Cerebellar nuclear complex (tissue), 1 donor: ENCODE data around the gene TYRO3.
"Not testable (repeated sequence)": the region's sequence is repeated elsewhere in the genome, so short reads cannot be mapped to it uniquely, and the experiment has no call there.

ENCODE experiments used
- DNase-seq, 2 experiments: peaks; one replicate each; lab custom pipeline; 2025; lab: John Stamatoyannopoulos, UW

Gene TYRO3

DNA sequence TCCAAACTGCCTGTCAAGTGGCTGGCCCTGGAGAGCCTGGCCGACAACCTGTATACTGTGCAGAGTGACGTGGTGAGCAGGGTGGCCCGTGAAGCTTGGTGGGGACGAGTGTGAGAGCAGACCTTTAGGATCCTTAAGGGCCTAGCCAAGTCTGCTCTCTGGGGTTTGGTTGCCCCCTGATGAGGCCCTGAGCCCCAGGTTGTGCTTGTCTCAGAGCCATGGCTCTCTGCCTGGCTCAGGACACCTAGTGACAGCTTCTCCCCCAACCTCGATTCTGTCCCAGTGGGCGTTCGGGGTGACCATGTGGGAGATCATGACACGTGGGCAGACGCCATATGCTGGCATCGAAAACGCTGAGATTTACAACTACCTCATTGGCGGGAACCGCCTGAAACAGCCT lies 14.4 kb downstream of the TYRO3 start:
- no peak for DNase-seq

- no peak for DNase-seq
These were observed 15.1 kb downstream of the TYRO3 start for GRCh38 chr15:41574158-41574557.

DNA sequence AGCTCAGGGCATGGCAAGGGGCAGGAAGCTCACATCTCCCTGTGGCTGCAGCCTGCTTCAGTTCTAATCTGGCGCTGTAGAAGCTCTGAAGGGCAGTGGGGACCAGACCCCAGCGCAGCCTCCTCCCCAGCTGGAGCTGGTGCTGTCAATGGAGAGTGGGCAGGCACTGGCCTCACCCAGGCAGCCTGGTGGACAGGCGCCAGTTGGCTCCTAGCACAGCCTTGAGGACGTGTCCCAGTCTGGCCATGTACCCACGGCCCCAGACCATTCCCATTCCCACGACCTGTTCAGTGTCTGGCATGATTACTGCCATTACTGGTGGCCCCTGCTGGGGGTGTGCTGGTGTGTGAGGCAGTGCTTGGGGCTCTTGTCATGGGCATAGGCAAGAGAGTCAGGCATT lies 16.3 kb downstream of the TYRO3 start:
- no peak for DNase-seq

DNA sequence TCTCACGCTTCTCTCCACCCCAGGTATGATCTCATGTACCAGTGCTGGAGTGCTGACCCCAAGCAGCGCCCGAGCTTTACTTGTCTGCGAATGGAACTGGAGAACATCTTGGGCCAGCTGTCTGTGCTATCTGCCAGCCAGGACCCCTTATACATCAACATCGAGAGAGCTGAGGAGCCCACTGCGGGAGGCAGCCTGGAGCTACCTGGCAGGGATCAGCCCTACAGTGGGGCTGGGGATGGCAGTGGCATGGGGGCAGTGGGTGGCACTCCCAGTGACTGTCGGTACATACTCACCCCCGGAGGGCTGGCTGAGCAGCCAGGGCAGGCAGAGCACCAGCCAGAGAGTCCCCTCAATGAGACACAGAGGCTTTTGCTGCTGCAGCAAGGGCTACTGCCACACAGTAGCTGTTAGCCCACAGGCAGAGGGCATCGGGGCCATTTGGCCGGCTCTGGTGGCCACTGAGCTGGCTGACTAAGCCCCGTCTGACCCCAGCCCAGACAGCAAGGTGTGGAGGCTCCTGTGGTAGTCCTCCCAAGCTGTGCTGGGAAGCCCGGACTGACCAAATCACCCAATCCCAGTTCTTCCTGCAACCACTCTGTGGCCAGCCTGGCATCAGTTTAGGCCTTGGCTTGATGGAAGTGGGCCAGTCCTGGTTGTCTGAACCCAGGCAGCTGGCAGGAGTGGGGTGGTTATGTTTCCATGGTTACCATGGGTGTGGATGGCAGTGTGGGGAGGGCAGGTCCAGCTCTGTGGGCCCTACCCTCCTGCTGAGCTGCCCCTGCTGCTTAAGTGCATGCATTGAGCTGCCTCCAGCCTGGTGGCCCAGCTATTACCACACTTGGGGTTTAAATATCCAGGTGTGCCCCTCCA lies 19.1 kb downstream of the TYRO3 start:
- DNase-seq = no peak

DNA sequence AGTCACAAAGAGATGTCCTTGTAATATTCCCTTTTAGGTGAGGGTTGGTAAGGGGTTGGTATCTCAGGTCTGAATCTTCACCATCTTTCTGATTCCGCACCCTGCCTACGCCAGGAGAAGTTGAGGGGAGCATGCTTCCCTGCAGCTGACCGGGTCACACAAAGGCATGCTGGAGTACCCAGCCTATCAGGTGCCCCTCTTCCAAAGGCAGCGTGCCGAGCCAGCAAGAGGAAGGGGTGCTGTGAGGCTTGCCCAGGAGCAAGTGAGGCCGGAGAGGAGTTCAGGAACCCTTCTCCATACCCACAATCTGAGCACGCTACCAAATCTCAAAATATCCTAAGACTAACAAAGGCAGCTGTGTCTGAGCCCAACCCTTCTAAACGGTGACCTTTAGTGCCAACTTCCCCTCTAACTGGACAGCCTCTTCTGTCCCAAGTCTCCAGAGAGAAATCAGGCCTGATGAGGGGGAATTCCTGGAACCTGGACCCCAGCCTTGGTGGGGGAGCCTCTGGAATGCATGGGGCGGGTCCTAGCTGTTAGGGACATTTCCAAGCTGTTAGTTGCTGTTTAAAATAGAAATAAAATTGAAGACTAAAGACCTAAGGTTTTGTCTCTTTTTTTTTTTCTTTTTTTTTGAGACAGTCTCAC lies 19.8 kb downstream of the TYRO3 start:
- no peak for DNase-seq

DNA sequence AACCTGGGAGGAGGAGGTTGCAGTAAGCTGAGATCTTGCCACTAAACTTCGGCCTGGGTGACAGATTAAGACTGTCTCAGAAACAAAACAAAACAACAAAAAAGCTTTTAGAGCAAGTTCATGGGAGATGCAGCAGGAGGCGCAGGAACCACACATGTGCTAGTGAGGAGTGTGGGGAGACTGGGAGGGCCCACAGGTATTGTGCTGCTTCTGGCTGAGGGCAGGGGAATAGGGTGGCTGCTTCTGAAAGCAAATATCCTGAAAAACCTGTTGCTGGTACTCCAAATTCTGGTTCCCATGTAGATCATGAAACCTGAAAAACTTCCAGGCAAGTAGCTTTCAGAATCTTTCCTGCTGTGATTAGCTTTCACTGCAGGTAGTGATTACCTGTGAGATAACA lies 22.1 kb downstream of the TYRO3 start:
- DNase-seq = no peak

DNA sequence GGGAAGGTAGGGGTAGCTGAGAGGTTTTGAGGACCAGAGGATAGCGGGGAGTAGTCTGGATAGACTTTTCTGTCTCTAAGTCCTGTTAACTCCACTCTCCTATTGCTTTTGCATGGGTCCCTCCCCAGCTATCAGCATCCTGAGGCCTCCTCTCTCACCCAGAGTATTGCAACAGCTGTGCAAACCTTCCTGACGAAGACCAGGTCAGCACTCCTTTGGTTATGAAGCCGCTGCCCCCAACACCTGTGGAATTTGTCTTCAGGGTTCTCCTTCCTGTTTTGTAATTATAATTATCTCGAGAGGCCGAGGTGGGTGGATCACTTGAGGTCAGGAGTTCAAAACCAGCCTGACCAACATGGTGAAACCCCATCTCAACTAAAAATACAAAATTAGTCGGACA lies 24.8 kb downstream of the TYRO3 start:
- DNase-seq = no peak

- DNase-seq = no peak
These were observed 25.7 kb downstream of the TYRO3 start for GRCh38 chr15:41584636-41585126.

DNA sequence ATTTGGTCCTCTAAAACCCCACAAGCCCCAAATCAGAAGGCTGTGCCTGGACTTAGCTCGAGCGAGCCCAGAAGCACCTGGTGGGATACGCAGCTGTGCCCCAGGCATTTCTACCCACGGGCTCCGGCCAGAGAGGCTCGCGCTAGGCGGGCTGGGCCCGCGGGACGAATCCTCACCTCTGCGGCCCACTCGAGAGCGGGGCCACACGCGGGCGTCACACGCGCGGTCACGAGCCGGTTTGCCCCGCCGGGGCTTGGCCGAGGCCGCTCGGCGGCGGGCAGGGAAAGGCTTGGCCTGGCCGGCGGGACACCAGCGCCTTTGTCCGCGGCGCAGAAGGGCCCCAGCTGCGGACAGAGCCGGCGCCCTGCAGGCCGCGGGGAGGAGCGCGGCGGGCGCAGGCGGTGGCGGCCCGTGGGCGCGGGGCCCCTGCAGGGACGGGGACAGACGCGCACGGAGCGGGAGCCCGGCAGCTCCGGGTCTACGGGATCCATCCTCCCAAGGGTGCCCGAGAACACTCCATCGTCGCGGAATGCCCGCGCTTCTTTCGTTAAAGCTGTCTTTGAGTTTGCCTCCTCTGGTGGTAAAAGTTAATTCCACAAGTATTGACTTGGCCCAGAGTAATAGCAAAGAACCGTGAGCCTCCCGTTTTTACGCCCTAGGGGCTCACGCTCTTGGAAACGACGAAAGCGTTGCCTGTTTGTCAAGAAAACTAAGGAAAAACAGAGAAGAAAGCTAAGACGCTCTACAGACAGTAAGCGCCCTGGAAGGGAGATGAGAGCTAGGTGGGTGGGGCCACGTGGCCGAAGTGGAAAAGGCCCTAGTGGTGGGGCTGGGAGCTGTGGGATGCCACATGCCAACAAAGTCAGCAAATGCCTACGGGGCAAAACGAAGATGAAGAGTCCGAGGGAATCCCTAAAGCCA lies 26.4 kb downstream of the TYRO3 start:
- DNase-seq = no peak

DNA sequence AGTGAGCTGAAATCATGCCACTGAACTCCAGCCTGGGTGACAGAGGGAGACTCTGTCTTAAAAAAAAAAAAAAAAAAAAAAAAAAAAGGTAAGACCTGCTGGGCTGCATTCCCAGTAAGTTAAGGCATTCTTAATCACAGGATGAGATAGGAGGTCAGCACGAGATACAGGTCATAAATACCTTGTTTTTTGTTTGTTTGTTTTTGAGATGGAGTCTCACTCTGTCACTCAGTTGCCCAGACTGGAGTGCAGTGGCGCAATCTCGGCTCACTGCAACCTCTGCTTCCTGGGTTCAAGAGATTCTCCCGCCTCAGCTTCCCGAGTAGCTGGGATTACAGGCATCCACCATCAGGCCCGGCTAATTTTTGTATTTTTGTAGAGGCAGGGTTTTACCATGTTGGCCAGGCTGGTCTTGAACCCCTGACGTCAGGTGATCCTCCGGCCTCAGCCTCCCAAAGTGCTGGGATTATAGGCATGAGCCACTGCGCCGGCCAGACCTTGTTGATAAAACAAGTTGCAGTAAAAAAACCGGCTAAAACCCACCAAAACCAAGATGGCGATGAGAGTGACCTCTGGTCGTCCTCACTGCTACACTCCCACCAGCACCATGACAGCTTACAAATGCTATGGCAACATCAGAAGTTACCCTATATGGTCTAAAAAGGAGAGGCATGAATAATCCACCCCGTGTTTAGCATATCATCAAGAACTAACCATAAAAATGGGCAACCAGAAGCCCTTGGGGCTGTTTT lies 27.7 kb downstream of the TYRO3 start:
- DNase-seq = not testable (repeated sequence)

DNA sequence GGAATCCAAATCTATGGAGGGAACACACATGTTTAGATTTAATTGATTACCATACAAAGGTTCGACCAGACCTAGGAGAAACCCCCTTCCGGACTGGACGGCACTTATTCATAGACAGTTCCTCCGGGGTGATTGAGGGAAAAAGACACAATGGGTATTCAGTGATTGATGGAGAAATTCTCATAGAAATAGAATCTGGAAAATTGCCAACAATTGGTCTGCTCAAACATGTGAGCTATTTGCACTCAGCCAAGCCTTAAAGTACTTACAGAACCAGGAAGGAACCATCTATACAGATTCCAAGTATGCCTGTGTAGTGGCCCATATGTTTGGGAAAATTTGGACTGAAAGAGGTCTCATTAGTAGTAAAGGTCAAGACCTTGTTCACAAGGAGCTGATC lies 30.0 kb downstream of the TYRO3 start:
- not testable (repeated sequence) for DNase-seq

DNA sequence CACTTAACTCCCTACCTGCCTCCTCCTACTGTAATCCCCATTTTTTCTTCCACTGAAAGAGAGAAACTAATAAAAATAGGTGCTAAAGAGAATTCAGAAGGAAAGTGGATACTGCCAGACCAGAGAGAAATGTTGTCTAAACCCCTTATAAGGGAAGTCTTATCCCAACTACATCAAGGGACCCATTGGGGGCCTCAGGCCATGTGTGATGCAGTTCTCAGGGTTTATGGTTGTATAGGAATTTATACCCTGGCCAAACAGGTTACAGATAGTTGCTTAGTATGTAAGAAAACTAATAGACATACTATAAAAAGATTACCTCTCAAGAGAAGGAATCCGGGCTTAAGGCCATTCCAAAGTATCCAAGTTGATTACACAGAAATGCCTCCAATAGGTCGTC lies 30.6 kb downstream of the TYRO3 start:
- not testable (repeated sequence) for DNase-seq

DNA sequence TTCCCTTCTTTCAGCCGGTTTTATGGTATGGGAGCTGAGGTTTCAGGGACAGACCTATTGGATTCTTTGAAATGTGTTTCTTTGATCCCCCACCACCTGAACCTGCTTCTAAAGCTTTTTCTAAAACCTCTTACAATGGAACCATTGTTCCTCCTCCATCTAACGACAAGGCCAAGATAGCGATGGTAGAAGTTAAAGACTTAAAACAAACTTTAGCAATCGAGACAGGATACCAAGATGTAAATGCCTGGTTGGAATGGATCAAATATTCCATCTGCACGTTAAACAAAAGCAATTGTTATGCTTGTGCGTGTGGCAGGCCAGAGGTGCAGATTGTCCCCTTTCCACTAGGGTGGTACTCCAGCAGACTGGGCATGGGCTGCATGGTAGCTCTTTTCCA lies 32.2 kb downstream of the TYRO3 start:
- DNase-seq = not testable (repeated sequence)

- not testable (repeated sequence) for DNase-seq
These were observed 33.7 kb downstream of the TYRO3 start for GRCh38 chr15:41592718-41593117.

- DNase-seq = no peak
These were observed 36.1 kb downstream of the TYRO3 start for GRCh38 chr15:41594801-41595746.

GRCh38 chr15:41596972-41597371 lies 38.0 kb downstream of the TYRO3 start:
- DNase-seq = no peak

- peak; percentile 16 to 34 for DNase-seq
These were observed 38.8 kb downstream of the TYRO3 start for GRCh38 chr15:41597787-41598186.

DNA sequence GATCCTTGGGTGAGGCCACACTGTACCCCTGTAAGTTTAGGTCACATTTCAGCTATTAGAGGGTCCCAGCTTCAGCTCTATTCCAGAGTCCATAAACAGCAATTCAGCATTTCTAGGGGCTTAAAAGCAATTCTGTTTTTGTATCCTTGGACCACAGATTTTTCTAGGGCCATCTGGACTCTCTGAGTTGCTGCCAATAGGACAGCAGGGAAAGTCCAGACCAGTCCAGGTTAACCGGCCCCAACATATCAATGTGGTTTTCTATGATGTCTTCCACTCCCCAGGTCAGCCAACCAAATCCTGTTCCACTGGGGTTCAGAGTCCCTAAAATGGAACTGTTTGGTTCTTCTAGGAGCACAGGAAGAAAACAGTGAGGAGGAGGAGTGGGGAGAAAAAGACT lies 40.0 kb downstream of the TYRO3 start:
- DNase-seq = peak; percentile 46 to 79

DNA sequence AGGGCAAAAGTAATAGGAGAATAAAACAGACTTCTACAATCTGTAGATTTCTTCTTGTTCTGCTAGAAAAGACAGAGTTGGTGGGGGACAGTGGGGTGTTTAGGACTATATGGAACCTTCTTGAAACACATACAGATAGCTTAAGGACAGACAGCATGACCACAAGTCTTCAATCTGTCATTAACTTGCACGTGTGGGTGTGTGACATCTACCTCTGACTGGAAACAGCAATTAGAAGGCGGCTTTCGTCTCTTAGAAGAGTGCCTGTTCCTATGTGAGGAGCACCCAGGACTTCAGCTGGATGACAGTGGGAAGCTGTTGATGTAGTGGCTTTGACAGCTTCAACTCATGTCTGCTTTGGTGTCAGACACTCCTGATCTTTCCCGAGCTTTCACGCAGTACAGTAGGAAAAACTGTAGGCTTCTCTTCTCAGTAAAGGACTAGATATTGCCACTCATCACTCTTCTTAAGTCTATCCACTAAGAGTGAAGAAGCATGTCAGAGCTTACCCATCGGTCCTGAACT lies 44.5 kb downstream of the TYRO3 start:
- DNase-seq = no peak
